Large intestine (tissue), 3 donors: ENCODE results near the gene UST. TPM values are rescaled to one million over a fixed set of nuclear protein-coding genes. Genes with fewer than 3 reads are reported as not detected.
"Not testable (repeated sequence)": the region's sequence is repeated elsewhere in the genome, so short reads cannot be mapped to it uniquely, and the experiment has no call there.

Source experiments
- DNase-seq, 2 donors: peaks; one replicate each; pipeline versions ENCODE4 v3.0.0 to v3.0.0-alpha.2; 2013
- H3K27ac ChIP-seq: one replicate; pipeline ENCODE4 v1.5.1; 2013; ENCODE audit warnings: low read length
- H3K27me3 ChIP-seq: 2 replicates; pipeline ENCODE4 v1.6.1; 2013; ENCODE audit warnings: low read length; ENCODE audit not compliant: control insufficient read depth, insufficient read depth
- H3K36me3 ChIP-seq: 2 replicates; pipeline ENCODE4 v1.6.1; 2013; ENCODE audit warnings: low read length; ENCODE audit not compliant: control insufficient read depth, insufficient read depth
- H3K4me1 ChIP-seq: one replicate; pipeline ENCODE4 v1.6.1; 2013; ENCODE audit warnings: low read length; ENCODE audit not compliant: control insufficient read depth, insufficient read depth
- H3K4me3 ChIP-seq: one replicate; pipeline ENCODE4 v1.5.1; 2013; ENCODE audit warnings: low read length
- H3K9me3 ChIP-seq: one replicate; pipeline ENCODE4 v1.6.1; 2013; ENCODE audit warnings: mild to moderate bottlenecking, low read depth, low read length, moderate library complexity; ENCODE audit not compliant: control insufficient read depth
- WGBS: methylation state at CpG from one replicate; pipeline ENCODE4 v1.1.5; 2013; ENCODE audit warnings: low lambda C conversion rate; ENCODE audit not compliant: insufficient coverage; 5-methylcytosine and 5-hydroxymethylcytosine counted together
- polyA plus RNA-seq: library from polyadenylated mRNA; unstranded; fragments of 120-200 nt; gene quantifications from one replicate; pipeline ENCODE4 v1.2.1, GENCODE V29; 2013

The UST gene
- polyA plus RNA-seq, 1 donor, result 2.9 TPM

GRCh38 chr6:149033454-149033853 lies 286.6 kb downstream of the UST start:
- H3K27ac ChIP-seq, result no peak overlapping the region
- 80% methylated on average over 1 of the region's 5 CpGs for WGBS
- H3K27me3 ChIP-seq, result no peaks in the 10 kb centered on the region
- no peaks in the 10 kb centered on the region for H3K36me3 ChIP-seq
- H3K4me3 ChIP-seq, result no peak overlapping the region
- no peak for DNase-seq
- H3K4me1 ChIP-seq, result no peaks in the 10 kb centered on the region
- no peaks in the 10 kb centered on the region for H3K9me3 ChIP-seq

GRCh38 chr6:149035766-149036165 lies 288.9 kb downstream of the UST start:
- no peaks in the 10 kb centered on the region for H3K4me1 ChIP-seq
- no peaks in the 10 kb centered on the region for H3K9me3 ChIP-seq
- no peaks in the 10 kb centered on the region for H3K27me3 ChIP-seq
- no peak overlapping the region for H3K4me3 ChIP-seq
- no CpG with 5 or more reads among the region's 5 CpGs for WGBS
- no peaks in the 10 kb centered on the region for H3K36me3 ChIP-seq
- no peak overlapping the region for H3K27ac ChIP-seq
- no peak for DNase-seq

GRCh38 chr6:149037051-149037671 lies 290.3 kb downstream of the UST start:
- no peak overlapping the region for H3K4me3 ChIP-seq
- no peaks in the 10 kb centered on the region for H3K36me3 ChIP-seq
- WGBS, result 17% methylated on average over 1 of the region's 22 CpGs
- H3K27ac ChIP-seq, result peak overlapping the region; percentile 13
- no peaks in the 10 kb centered on the region for H3K27me3 ChIP-seq
- peak; percentile 24 to 41 for DNase-seq
- no peaks in the 10 kb centered on the region for H3K9me3 ChIP-seq
- H3K4me1 ChIP-seq, result no peaks in the 10 kb centered on the region

- not testable (repeated sequence) for H3K4me1 ChIP-seq, H3K4me3 ChIP-seq, H3K27me3 ChIP-seq, H3K9me3 ChIP-seq, DNase-seq, H3K36me3 ChIP-seq, H3K27ac ChIP-seq
- WGBS, result 100% methylated on average over 2 of the region's 7 CpGs
Observed at GRCh38 chr6:149039025-149039424, 292.2 kb downstream of the UST start.

GRCh38 chr6:149041953-149042352 lies 295.1 kb downstream of the UST start:
- WGBS, result 100% methylated on average over 1 of the region's 2 CpGs
- Histone ChIP-seq H3K4me1 (no peaks in the 10 kb centered on the region), H3K27ac (no peak overlapping the region), H3K9me3 (no peaks in the 10 kb centered on the region), H3K27me3 (no peaks in the 10 kb centered on the region), H3K4me3 (no peak overlapping the region), H3K36me3 (no peaks in the 10 kb centered on the region)
- no peak for DNase-seq

- no peaks in the 10 kb centered on the region for H3K9me3 ChIP-seq
- no peaks in the 10 kb centered on the region for H3K27me3 ChIP-seq
- no peak overlapping the region for H3K4me3 ChIP-seq
- no peak overlapping the region for H3K27ac ChIP-seq
- WGBS, result no CpG with 5 or more reads among the region's 10 CpGs
- H3K4me1 ChIP-seq, result no peaks in the 10 kb centered on the region
- no peak for DNase-seq
- H3K36me3 ChIP-seq, result no peaks in the 10 kb centered on the region
Observed at GRCh38 chr6:149043476-149044130, 296.8 kb downstream of the UST start.

- Histone ChIP-seq H3K27ac (no peak overlapping the region), H3K27me3 (no peaks in the 10 kb centered on the region), H3K4me3 (no peak overlapping the region), H3K9me3 (no peaks in the 10 kb centered on the region), H3K4me1 (no peaks in the 10 kb centered on the region), H3K36me3 (no peaks in the 10 kb centered on the region)
- DNase-seq, result no peak
- WGBS, result no CpG with 5 or more reads among the region's 8 CpGs
Observed at GRCh38 chr6:149044528-149044927, 297.7 kb downstream of the UST start.

- DNase-seq, result no peak
- Histone ChIP-seq H3K4me1 (no peaks in the 10 kb centered on the region), H3K27ac (no peak overlapping the region), H3K36me3 (no peaks in the 10 kb centered on the region), H3K4me3 (no peak overlapping the region), H3K9me3 (no peaks in the 10 kb centered on the region), H3K27me3 (no peaks in the 10 kb centered on the region)
- WGBS, result no CpG with 5 or more reads among the region's 2 CpGs
Observed at GRCh38 chr6:149045404-149045803, 298.6 kb downstream of the UST start.

- no peaks in the 10 kb centered on the region for H3K9me3 ChIP-seq
- H3K27me3 ChIP-seq, result no peaks in the 10 kb centered on the region
- no peak for DNase-seq
- no CpG with 5 or more reads among the region's 6 CpGs for WGBS
- H3K4me3 ChIP-seq, result no peak overlapping the region
- H3K27ac ChIP-seq, result no peak overlapping the region
- H3K36me3 ChIP-seq, result no peaks in the 10 kb centered on the region
- H3K4me1 ChIP-seq, result no peaks in the 10 kb centered on the region
Observed at GRCh38 chr6:149046164-149046821, 299.5 kb downstream of the UST start.

- H3K4me1 ChIP-seq, result no peaks in the 10 kb centered on the region
- H3K27me3 ChIP-seq, result no peaks in the 10 kb centered on the region
- H3K4me3 ChIP-seq, result no peak overlapping the region
- DNase-seq, result no peak
- no peak overlapping the region for H3K27ac ChIP-seq
- no CpG with 5 or more reads among the region's 3 CpGs for WGBS
- H3K36me3 ChIP-seq, result no peaks in the 10 kb centered on the region
- H3K9me3 ChIP-seq, result no peaks in the 10 kb centered on the region
Observed at GRCh38 chr6:149046822-149047246, 300.0 kb downstream of the UST start.
